OCI-LY1 (cell line): ENCODE data around the gene TRABD2B.

Experiments used
- H2AFZ ChIP-seq: fragments of 200-600 bp; sonication (generic), shearing (Covaris generic); 2 replicates; pipeline ENCODE4 v1.6.0; 2014; ENCODE audit warnings: antibody characterized with exemption, mild to moderate bottlenecking, low read length
- H3F3A ChIP-seq: fragments of 200-600 bp; sonication (generic), shearing (Covaris generic); 2 replicates; pipeline ENCODE4 v1.6.0; 2014; ENCODE audit warnings: mild to moderate bottlenecking, antibody characterized with exemption, low read length, moderate library complexity; ENCODE audit not compliant: insufficient read depth
- H3K27ac ChIP-seq: fragments of 200-600 bp; sonication (generic); 2 replicates; pipeline ENCODE4 v1.5.1; 2014; ENCODE audit warnings: low read length, mixed run types, mild to moderate bottlenecking, low read depth; ENCODE audit not compliant: poor library complexity, severe bottlenecking
- H3K27me3 ChIP-seq: fragments of 200-600 bp; sonication (generic); 2 replicates; pipeline ENCODE4 v1.6.0; 2014; ENCODE audit warnings: antibody characterized with exemption, mild to moderate bottlenecking, low read length, moderate library complexity; ENCODE audit not compliant: insufficient read depth
- H3K36me3 ChIP-seq: fragments of 200-600 bp; sonication (generic); 2 replicates; pipeline ENCODE4 v1.6.1; 2014; ENCODE audit warnings: mild to moderate bottlenecking, antibody characterized with exemption, low read length, moderate library complexity, mixed read lengths; ENCODE audit not compliant: insufficient read depth
- H3K4me1 ChIP-seq: fragments of 200-600 bp; sonication (generic); 2 replicates; pipeline ENCODE4 v1.5.1; 2014; ENCODE audit warnings: mild to moderate bottlenecking, low read length, moderate library complexity; ENCODE audit not compliant: insufficient read depth, severe bottlenecking
- H3K4me2 ChIP-seq: fragments of 200-600 bp; sonication (generic), shearing (Covaris generic); 2 replicates; pipeline ENCODE4 v1.6.1; 2014; ENCODE audit warnings: low read length
- H3K4me3 ChIP-seq: fragments of 200-600 bp; sonication (generic); 2 replicates; pipeline ENCODE4 v1.5.1; 2014; ENCODE audit warnings: low read length, low read depth, mild to moderate bottlenecking, mixed read lengths; ENCODE audit not compliant: poor library complexity, severe bottlenecking
- H3K79me2 ChIP-seq: fragments of 200-600 bp; shearing (Covaris generic); 2 replicates; pipeline ENCODE4 v1.6.1; 2016; ENCODE audit warnings: mixed run types, low read length, mixed read lengths; ENCODE audit not compliant: insufficient read depth
- H3K9ac ChIP-seq: fragments of 200-600 bp; sonication (generic), shearing (Covaris generic); 2 replicates; pipeline ENCODE4 v1.6.1; 2014; ENCODE audit warnings: mild to moderate bottlenecking, low read length, mixed read lengths
- H3K9me2 ChIP-seq: fragments of 200-600 bp; sonication (generic), shearing (Covaris generic); 2 replicates; pipeline ENCODE4 v1.6.1; 2014; ENCODE audit warnings: low read depth, mild to moderate bottlenecking, low read length, mixed read lengths
- H3K9me3 ChIP-seq: fragments of 200-600 bp; shearing (Covaris generic); 2 replicates; pipeline ENCODE4 v1.6.1; 2014; ENCODE audit warnings: low read length, mixed read lengths
- H4K20me1 ChIP-seq: fragments of 200-600 bp; sonication (generic), shearing (Covaris generic); 2 replicates; pipeline ENCODE4 v1.6.0; 2016; ENCODE audit warnings: mild to moderate bottlenecking, low read length; ENCODE audit not compliant: insufficient read depth
- CTCF ChIP-seq: fragments of 200-600 bp; sonication (generic), shearing (Covaris generic); IDR thresholded peaks from 2 replicates; pipeline ENCODE4 v1.5.1; 2017; ENCODE audit warnings: mild to moderate bottlenecking, antibody characterized with exemption, low read length, moderate library complexity, mixed read lengths
- EZH2 ChIP-seq: fragments of 200-600 bp; sonication (generic), shearing (Covaris generic); IDR thresholded peaks from 2 replicates; pipeline ENCODE4 v1.8.0; 2017; ENCODE audit warnings: borderline replicate concordance, mixed run types, mild to moderate bottlenecking, antibody characterized with exemption, low read length, moderate library complexity, mixed read lengths

Gene TRABD2B

GRCh38 chr1:47944561-47944960, 52.6 kb downstream of the TRABD2B start:
- Histone ChIP-seq H2AFZ (no peak overlapping the region), H3K9me2 (no peaks in the 10 kb centered on the region), H3K4me3 (no peak overlapping the region), H3K27ac (no peak overlapping the region), H3K36me3 (no peaks in the 10 kb centered on the region), H3K4me1 (no peaks in the 10 kb centered on the region), H3K4me2 (no peak overlapping the region), H3K79me2 (no peaks in the 10 kb centered on the region), H3F3A (no peaks in the 10 kb centered on the region), H3K9me3 (no peaks in the 10 kb centered on the region), H3K9ac (no peak overlapping the region), H4K20me1 (no peaks in the 10 kb centered on the region), H3K27me3 (0 out of 2 replicates have a peak, but pooled peaks cover 6% of the 10 kb centered on the region)
- TF ChIP-seq CTCF (no peak), EZH2 (no peak)

GRCh38 chr1:47942240-47942629, 55.0 kb downstream of the TRABD2B start:
- H3K4me1 ChIP-seq: no peaks in the 10 kb centered on the region
- no peak overlapping the region for H3K27ac ChIP-seq
- H4K20me1 ChIP-seq: no peaks in the 10 kb centered on the region
- TF ChIP-seq CTCF (no peak), EZH2 (no peak)
- H2AFZ ChIP-seq: no peak overlapping the region
- H3K27me3 ChIP-seq: 0 out of 2 replicates have a peak, but pooled peaks cover 6% of the 10 kb centered on the region
- H3F3A ChIP-seq: no peaks in the 10 kb centered on the region
- H3K36me3 ChIP-seq: no peaks in the 10 kb centered on the region
- no peaks in the 10 kb centered on the region for H3K79me2 ChIP-seq
- no peak overlapping the region for H3K4me3 ChIP-seq
- H3K9ac ChIP-seq: no peak overlapping the region
- H3K9me3 ChIP-seq: no peaks in the 10 kb centered on the region
- no peaks in the 10 kb centered on the region for H3K9me2 ChIP-seq
- H3K4me2 ChIP-seq: no peak overlapping the region

- TF ChIP-seq CTCF: no peak
- TF ChIP-seq EZH2: no peak
- Histone ChIP-seq H2AFZ (no peak overlapping the region), H3K4me2 (no peak overlapping the region)
These were observed 55.5 kb downstream of the TRABD2B start for GRCh38 chr1:47941609-47942239.

More at GRCh38 chr1:47941609-47942239, 55.5 kb downstream of the TRABD2B start:
- no peaks in the 10 kb centered on the region for H3K4me1 ChIP-seq
- no peak overlapping the region for H3K4me3 ChIP-seq
- no peaks in the 10 kb centered on the region for H4K20me1 ChIP-seq
- no peak overlapping the region for H3K27ac ChIP-seq
- no peaks in the 10 kb centered on the region for H3F3A ChIP-seq
- H3K27me3 ChIP-seq: 0 out of 2 replicates have a peak, but pooled peaks cover 6% of the 10 kb centered on the region
- H3K9me2 ChIP-seq: no peaks in the 10 kb centered on the region
- no peaks in the 10 kb centered on the region for H3K36me3 ChIP-seq
- H3K9ac ChIP-seq: no peak overlapping the region
- no peaks in the 10 kb centered on the region for H3K9me3 ChIP-seq
- no peaks in the 10 kb centered on the region for H3K79me2 ChIP-seq
